ENCODE measurements around the gene UBE4B.
"Not testable (repeated sequence)": the region's sequence is repeated elsewhere in the genome, so short reads cannot be mapped to it uniquely, and the experiment has no call there.

UBE4B gene

DNA sequence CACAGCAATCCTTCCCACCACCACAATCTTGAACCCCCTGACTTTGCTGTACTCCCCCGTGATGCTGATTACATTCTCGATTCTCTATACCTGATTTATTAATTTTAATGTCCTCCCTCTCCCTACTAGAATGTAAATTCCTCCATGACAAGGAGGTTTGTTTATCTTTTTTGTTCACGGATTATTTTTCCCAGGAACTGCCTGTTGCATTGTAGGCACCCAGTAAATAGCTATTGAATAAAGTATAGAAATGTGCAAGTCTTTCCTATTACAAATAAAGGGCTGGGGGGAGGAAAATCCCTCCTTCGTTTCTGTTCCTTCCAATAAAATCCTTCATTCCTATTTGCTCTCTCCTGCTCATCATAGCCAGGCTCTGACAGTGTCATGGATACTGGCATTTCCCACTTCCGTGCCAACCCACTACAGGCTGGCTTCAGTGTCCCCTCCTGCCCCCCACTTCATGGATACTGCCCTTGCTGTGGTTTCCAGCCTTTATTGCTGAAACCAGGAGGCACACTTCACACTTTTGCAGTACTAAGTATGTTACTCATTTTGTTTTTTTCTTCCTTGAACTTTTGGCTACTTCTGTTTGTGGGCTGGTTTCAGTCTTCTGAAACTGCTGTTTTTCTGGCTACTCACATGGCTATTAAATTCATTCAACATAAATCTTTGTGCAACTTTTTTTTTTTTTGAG is 185.1 kb downstream of the UBE4B start:
- POLR2A ChIA-PET = no interaction called here
- CTCF ChIA-PET = interaction anchor here (0.8 kb wide), 1 partner anchor 8 kb away, joined by 6 read pairs; the partner anchor contains the start of gene KIF1B
- no peak for DNase-seq (ENCODE audit: extremely low spot score)
- TF ChIP-seq ELF4 (IDR thresholded peaks at IDR 0.05) (no peak), SP1 (IDR thresholded peaks at IDR 0.05) (no peak), FOXM1 (IDR thresholded peaks at IDR 0.05; ENCODE audit: borderline replicate concordance) (no peak), TARDBP (IDR thresholded peaks at IDR 0.05) (no peak), NFRKB (IDR thresholded peaks at IDR 0.05) (no peak), CTBP1 (IDR thresholded peaks at IDR 0.05; ENCODE audit: borderline replicate concordance) (no peak), L3MBTL2 (conservative IDR thresholded peaks at IDR 0.05) (no peak), HDGF (IDR thresholded peaks at IDR 0.05; ENCODE audit: borderline replicate concordance) (no peak), FOXA1 (IDR thresholded peaks at IDR 0.05) (no peak), ZNF384 (IDR thresholded peaks at IDR 0.05) (no peak; the same call in 1 of the 2 replicates), ARNT (IDR thresholded peaks at IDR 0.05) (no peak), FOXK2 (IDR thresholded peaks at IDR 0.05) (no peak), BHLHE40 (IDR thresholded peaks at IDR 0.05; ENCODE audit: borderline replicate concordance) (no peak), SUZ12 (IDR thresholded peaks at IDR 0.05) (no peak), LEF1 (IDR thresholded peaks at IDR 0.05; ENCODE audit: borderline replicate concordance) (no peak)
- TF ChIP-seq, protein P1, sequence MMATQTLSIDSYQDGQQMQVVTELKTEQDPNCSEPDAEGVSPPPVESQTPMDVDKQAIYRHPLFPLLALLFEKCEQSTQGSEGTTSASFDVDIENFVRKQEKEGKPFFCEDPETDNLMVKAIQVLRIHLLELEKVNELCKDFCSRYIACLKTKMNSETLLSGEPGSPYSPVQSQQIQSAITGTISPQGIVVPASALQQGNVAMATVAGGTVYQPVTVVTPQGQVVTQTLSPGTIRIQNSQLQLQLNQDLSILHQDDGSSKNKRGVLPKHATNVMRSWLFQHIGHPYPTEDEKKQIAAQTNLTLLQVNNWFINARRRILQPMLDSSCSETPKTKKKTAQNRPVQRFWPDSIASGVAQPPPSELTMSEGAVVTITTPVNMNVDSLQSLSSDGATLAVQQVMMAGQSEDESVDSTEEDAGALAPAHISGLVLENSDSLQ (IDR thresholded peaks at IDR 0.05) = no peak

GRCh38 chr1:10220200-10220599 is 187.4 kb downstream of the UBE4B start:
- TF ChIP-seq HDGF (IDR thresholded peaks at IDR 0.05; ENCODE audit: borderline replicate concordance) = no peak
- TF ChIP-seq FOXM1 (IDR thresholded peaks at IDR 0.05; ENCODE audit: borderline replicate concordance) = no peak
- no peak for TF ChIP-seq TARDBP (IDR thresholded peaks at IDR 0.05)
- no peak for TF ChIP-seq LEF1 (IDR thresholded peaks at IDR 0.05; ENCODE audit: borderline replicate concordance)
- POLR2A ChIA-PET = no interaction called here
- no peak for DNase-seq (ENCODE audit: extremely low spot score)
- CTCF ChIA-PET = interaction anchor here (0.6 to 1.0 kb wide), 2 partner anchors 9 to 10 kb away, joined by 3 read pairs; no protein-coding TSS in a partner anchor

DNA sequence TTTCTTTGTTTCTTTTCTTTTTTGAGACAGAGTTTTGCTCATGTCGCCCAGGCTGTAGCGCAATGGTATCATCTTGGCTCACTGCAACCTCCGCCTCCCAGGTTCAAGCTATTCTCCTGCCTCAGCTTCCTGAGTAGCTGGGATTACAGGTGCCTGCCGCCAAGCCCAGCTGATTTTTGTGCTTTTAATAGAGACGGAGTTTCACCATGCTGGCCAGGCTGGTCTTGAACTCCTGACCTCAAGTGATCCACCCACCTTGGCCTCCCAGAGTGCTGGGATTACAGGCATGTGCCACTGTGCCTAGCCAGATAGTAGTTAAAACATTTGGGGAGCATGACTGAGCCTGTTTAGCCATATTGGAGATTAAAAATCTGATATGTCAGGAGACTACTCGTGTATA is 187.9 kb downstream of the UBE4B start:
- not testable (repeated sequence) for DNase-seq (ENCODE audit: extremely low spot score)
- CTCF ChIA-PET = interaction anchor here (0.6 to 1.0 kb wide), 4 partner anchors 9 to 1201 kb away, joined by 3 read pairs; no protein-coding TSS in a partner anchor
- POLR2A ChIA-PET = interaction anchor here (1.2 kb wide), 1 partner anchor 11 kb away, joined by 6 read pairs; the partner anchor contains the start of gene KIF1B

DNA sequence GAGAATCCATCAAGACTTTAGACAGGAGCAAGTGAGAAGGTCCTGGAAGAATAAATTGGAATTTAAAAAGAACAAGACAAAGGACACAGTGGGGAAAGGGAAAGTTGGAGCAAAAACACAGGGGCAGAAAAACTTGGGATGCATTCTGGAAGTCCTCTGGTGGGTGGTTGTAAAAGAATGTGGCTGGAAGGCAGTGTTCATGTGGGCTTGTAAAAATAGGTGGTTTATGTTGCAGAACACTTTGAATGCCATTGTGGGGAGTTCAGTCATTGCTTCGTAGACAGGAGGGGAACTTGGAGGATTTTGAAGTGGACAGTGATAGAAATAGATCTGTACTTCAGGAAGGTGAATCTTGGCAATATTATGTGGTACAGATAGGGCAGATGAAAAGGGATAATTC is 192.8 kb downstream of the UBE4B start:
- POLR2A ChIA-PET = no interaction called here
- TF ChIP-seq FOXM1 (IDR thresholded peaks at IDR 0.05; ENCODE audit: borderline replicate concordance) = no peak
- DNase-seq (ENCODE audit: extremely low spot score) = no peak
- CTCF ChIA-PET = interaction anchor here (0.8 kb wide), 1 partner anchor 16 kb away, joined by 3 read pairs; no protein-coding TSS in a partner anchor

GRCh38 chr1:10228528-10228927 is 195.8 kb downstream of the UBE4B start:
- DNase-seq (ENCODE audit: extremely low spot score) = no peak
- no peak for TF ChIP-seq BHLHE40 (IDR thresholded peaks at IDR 0.05; ENCODE audit: borderline replicate concordance)
- TF ChIP-seq ELF4 (IDR thresholded peaks at IDR 0.05) = no peak
- CTCF ChIA-PET = interaction anchor here (0.7 kb wide), 1 partner anchor 357 kb away, joined by 6 read pairs; no protein-coding TSS in a partner anchor
- POLR2A ChIA-PET = interaction anchor here (1.7 kb wide), 1 partner anchor 19 kb away, joined by 5 read pairs; the partner anchor contains the start of gene KIF1B

DNA sequence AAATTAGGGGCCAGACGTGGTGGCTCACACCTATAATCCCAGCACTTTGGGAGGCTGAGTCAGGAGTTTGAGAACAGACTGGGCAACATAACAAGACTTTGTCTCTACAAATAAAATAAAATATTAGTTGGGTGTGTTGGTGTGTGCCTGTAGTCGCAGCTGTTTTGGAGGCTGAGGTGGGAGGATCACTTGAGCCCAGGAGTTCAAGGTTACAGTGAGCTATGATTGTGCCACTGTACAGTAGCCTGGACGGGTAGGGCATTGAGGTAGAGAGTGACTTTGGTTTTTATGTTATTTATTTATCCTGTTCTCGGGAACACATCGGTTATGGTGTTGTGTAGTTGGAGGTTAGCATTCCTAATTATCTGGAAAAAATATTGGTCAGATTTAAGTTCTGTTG is 197.1 kb downstream of the UBE4B start:
- ChIA-PET POLR2A (no interaction called here), CTCF (no interaction called here)
- no peak for TF ChIP-seq L3MBTL2 (conservative IDR thresholded peaks at IDR 0.05)
- 0 out of 2 replicates have a peak, but pooled peaks have one; percentile 12 for TF ChIP-seq ZNF384 (IDR thresholded peaks at IDR 0.05)
- DNase-seq (ENCODE audit: extremely low spot score) = no peak

Data from HEK293T (cell line).